ENCODE results near the gene TXK. TPM values are rescaled to one million over a fixed set of nuclear protein-coding genes. Genes with fewer than 3 reads are reported as not detected.

TXK gene
- total RNA-seq, 3 donors from 2014 or later (not counting 1 experiment from before 2014, with no cell fraction given), result 197 to 338 (median 225) TPM

- intact Hi-C loops (cut with micrococcal nuclease), result no loop called here
- no peak for TF ChIP-seq CTCF (IDR thresholded peaks at IDR 0.05)
- peak overlapping the region; percentile 81 to 83 for H3K27ac Mint-ChIP-seq
- Histone ChIP-seq H3K27ac (ENCODE audit: low read length) (no peak overlapping the region), H3K27me3 (ENCODE audit: control insufficient read depth, insufficient read depth, low read length) (no peaks in the 10 kb centered on the region), H3K36me3 (ENCODE audit: control insufficient read depth, insufficient read depth, low read length) (peaks cover 84% of the 10 kb centered on the region), H3K4me1 (ENCODE audit: control insufficient read depth, insufficient read depth, low read length) (no peaks in the 10 kb centered on the region), H3K9me3 (ENCODE audit: control insufficient read depth, insufficient read depth, low read length) (no peaks in the 10 kb centered on the region), H3K4me3 (ENCODE audit: low read length) (no peak overlapping the region)
- no peaks in the 10 kb centered on the region for H3K9me3 Mint-ChIP-seq
- 96% methylated on average over 3 of the region's 3 CpGs for WGBS (ENCODE audit: insufficient coverage)
- no peak overlapping the region for H3K4me3 Mint-ChIP-seq
- peaks cover 41 to 45% of the 10 kb centered on the region in 2 donors for H3K4me1 Mint-ChIP-seq
- no peak for ATAC-seq
- no peaks in the 10 kb centered on the region for H3K27me3 Mint-ChIP-seq (ENCODE audit: low read depth in 2 of 2)
- no peak for DNase-seq
- H3K36me3 Mint-ChIP-seq, result peaks cover 16% of the 10 kb centered on the region
Observed at GRCh38 chr4:48073567-48074103, 60.4 kb downstream of the TXK start.

- Mint-ChIP-seq H3K4me3 (no peak overlapping the region), H3K27me3 (ENCODE audit: low read depth in 2 of 2) (no peaks in the 10 kb centered on the region), H3K9me3 (no peaks in the 10 kb centered on the region), H3K4me1 (peaks cover 32 to 36% of the 10 kb centered on the region in 2 donors), H3K27ac (peak overlapping the region; percentile 42 to 63), H3K36me3 (peaks cover 16% of the 10 kb centered on the region)
- Histone ChIP-seq H3K4me1 (ENCODE audit: control insufficient read depth, insufficient read depth, low read length) (no peaks in the 10 kb centered on the region), H3K36me3 (ENCODE audit: control insufficient read depth, insufficient read depth, low read length) (peaks cover 85% of the 10 kb centered on the region), H3K4me3 (ENCODE audit: low read length) (no peak overlapping the region), H3K9me3 (ENCODE audit: control insufficient read depth, insufficient read depth, low read length) (no peaks in the 10 kb centered on the region), H3K27ac (ENCODE audit: low read length) (no peak overlapping the region), H3K27me3 (ENCODE audit: control insufficient read depth, insufficient read depth, low read length) (no peaks in the 10 kb centered on the region)
- 95% methylated on average over 3 of the region's 3 CpGs for WGBS (ENCODE audit: insufficient coverage)
- ATAC-seq, result no peak
- TF ChIP-seq CTCF (IDR thresholded peaks at IDR 0.05), result no peak
- intact Hi-C loops (cut with micrococcal nuclease), result no loop called here
- no peak for DNase-seq
Observed at GRCh38 chr4:48071191-48071590, 62.9 kb downstream of the TXK start.

- intact Hi-C loops (cut with micrococcal nuclease), result no loop called here
- 83% methylated on average over 2 of the region's 2 CpGs for WGBS (ENCODE audit: insufficient coverage)
- Mint-ChIP-seq H3K27ac (peak overlapping the region; percentile 74 to 82), H3K4me3 (no peak overlapping the region), H3K36me3 (peaks cover 17% of the 10 kb centered on the region), H3K27me3 (ENCODE audit: low read depth in 2 of 2) (no peaks in the 10 kb centered on the region), H3K9me3 (no peaks in the 10 kb centered on the region), H3K4me1 (peaks cover 34 to 43% of the 10 kb centered on the region in 2 donors)
- no peak for TF ChIP-seq CTCF (IDR thresholded peaks at IDR 0.05)
- DNase-seq (no peak), ATAC-seq (no peak)
- Histone ChIP-seq H3K36me3 (ENCODE audit: control insufficient read depth, insufficient read depth, low read length) (peaks cover 74% of the 10 kb centered on the region), H3K9me3 (ENCODE audit: control insufficient read depth, insufficient read depth, low read length) (no peaks in the 10 kb centered on the region), H3K4me3 (ENCODE audit: low read length) (no peak overlapping the region), H3K27ac (ENCODE audit: low read length) (no peak overlapping the region), H3K4me1 (ENCODE audit: control insufficient read depth, insufficient read depth, low read length) (peaks cover under 1% of the 10 kb centered on the region), H3K27me3 (ENCODE audit: control insufficient read depth, insufficient read depth, low read length) (no peaks in the 10 kb centered on the region)
Observed at GRCh38 chr4:48069026-48069425, 65.0 kb downstream of the TXK start.

GRCh38 chr4:48068182-48068581 is 65.9 kb downstream of the TXK start:
- Histone ChIP-seq H3K36me3 (ENCODE audit: control insufficient read depth, insufficient read depth, low read length) (peaks cover 66% of the 10 kb centered on the region), H3K4me1 (ENCODE audit: control insufficient read depth, insufficient read depth, low read length) (peaks cover 4% of the 10 kb centered on the region), H3K4me3 (ENCODE audit: low read length) (no peak overlapping the region), H3K27ac (ENCODE audit: low read length) (no peak overlapping the region), H3K27me3 (ENCODE audit: control insufficient read depth, insufficient read depth, low read length) (no peaks in the 10 kb centered on the region), H3K9me3 (ENCODE audit: control insufficient read depth, insufficient read depth, low read length) (no peaks in the 10 kb centered on the region)
- Mint-ChIP-seq H3K27ac (peak overlapping the region; percentile 11 to 74), H3K4me3 (no peak overlapping the region), H3K27me3 (ENCODE audit: low read depth in 2 of 2) (no peaks in the 10 kb centered on the region), H3K9me3 (no peaks in the 10 kb centered on the region), H3K36me3 (peaks cover 15% of the 10 kb centered on the region), H3K4me1 (peaks cover 26 to 34% of the 10 kb centered on the region in 2 donors)
- ATAC-seq, result no peak
- WGBS (ENCODE audit: insufficient coverage), result 92% methylated on average over 2 of the region's 2 CpGs
- intact Hi-C loops (cut with micrococcal nuclease), result no loop called here
- TF ChIP-seq CTCF (IDR thresholded peaks at IDR 0.05), result no peak
- no peak for DNase-seq
